HEK293 (cell line): Measurements from ENCODE around the gene CRMP1.

Experiments used
- CTCF ChIP-seq: fragments of 450-650 bp; formaldehyde crosslinking; IDR thresholded peaks from 2 replicates; pipeline ENCODE4 v1.5.1; 2016; ENCODE audit warnings: missing biosample characterization, missing genetic modification characterization
- HOXA7 ChIP-seq: sonication (generic); formaldehyde crosslinking; IDR thresholded peaks from 2 replicates; pipeline ENCODE4 v1.8.1; 2022; ENCODE audit warnings: missing genetic modification reagents, borderline replicate concordance
- PRDM4 ChIP-seq: fragments of 450-650 bp; formaldehyde crosslinking; IDR thresholded peaks from 2 replicates; pipeline ENCODE4 v1.5.1; 2017; ENCODE audit warnings: missing biosample characterization, missing genetic modification characterization
- SP2 ChIP-seq: fragments of 450-650 bp; formaldehyde crosslinking; IDR thresholded peaks from 2 replicates; pipeline ENCODE4 v1.5.1; 2016; ENCODE audit warnings: missing biosample characterization, missing genetic modification characterization
- ZBTB21 ChIP-seq: fragments of 450-650 bp; formaldehyde crosslinking; IDR thresholded peaks from 2 replicates; pipeline ENCODE4 v1.5.1; 2017; ENCODE audit warnings: missing biosample characterization, missing genetic modification characterization
- ZFP41 ChIP-seq: fragments of 450-650 bp; formaldehyde crosslinking; IDR thresholded peaks from 2 replicates; pipeline ENCODE4 v1.5.1; 2016; ENCODE audit warnings: missing biosample characterization, missing genetic modification characterization, borderline replicate concordance
- ZNF121 ChIP-seq: fragments of 450-650 bp; formaldehyde crosslinking; IDR thresholded peaks from 2 replicates; pipeline ENCODE4 v1.5.1; 2016; ENCODE audit warnings: missing biosample characterization, missing genetic modification characterization
- ZNF202 ChIP-seq: fragments of 450-650 bp; formaldehyde crosslinking; IDR thresholded peaks from 2 replicates; pipeline ENCODE4 v1.5.1; 2016; ENCODE audit warnings: missing biosample characterization, missing genetic modification characterization, borderline replicate concordance
- ZNF394 ChIP-seq: fragments of 450-650 bp; formaldehyde crosslinking; IDR thresholded peaks from 2 replicates; pipeline ENCODE4 v1.5.1; 2016; ENCODE audit warnings: missing biosample characterization, missing genetic modification characterization, mild to moderate bottlenecking, moderate library complexity, borderline replicate concordance
- ZNF514 ChIP-seq: fragments of 450-650 bp; formaldehyde crosslinking; IDR thresholded peaks from 2 replicates; pipeline ENCODE4 v1.5.1; 2016; ENCODE audit warnings: missing biosample characterization, missing genetic modification characterization
- ZNF580 ChIP-seq: fragments of 450-650 bp; formaldehyde crosslinking; IDR thresholded peaks from 2 replicates; pipeline ENCODE4 v1.5.1; 2016; ENCODE audit warnings: missing biosample characterization, missing genetic modification characterization
- ZNF776 ChIP-seq: fragments of 450-650 bp; formaldehyde crosslinking; IDR thresholded peaks from 2 replicates; pipeline ENCODE4 v1.5.0; 2017; ENCODE audit warnings: missing biosample characterization, missing genetic modification characterization, borderline replicate concordance
- ZSCAN30 ChIP-seq: fragments of 450-650 bp; IDR thresholded peaks from 2 replicates; pipeline ENCODE4 v1.5.1; 2018; ENCODE audit warnings: missing biosample characterization, mild to moderate bottlenecking, missing genetic modification characterization, moderate library complexity

- TF ChIP-seq ZNF202 (no peak), ZNF580 (tag by site-specific recombination) (no peak), HOXA7 (no peak), CTCF (tag by site-specific recombination) (no peak), ZSCAN30 (tag by site-specific recombination) (no peak), ZNF121 (tag by site-specific recombination) (no peak), PRDM4 (tag by site-specific recombination) (no peak), SP2 (no peak), ZBTB21 (tag by site-specific recombination) (no peak), ZNF776 (tag by site-specific recombination) (no peak), ZNF514 (no peak), ZNF394 (tag by site-specific recombination) (no peak), ZFP41 (tag by site-specific recombination) (no peak)
Observed at GRCh38 chr4:5781691-5782090, 111.2 kb downstream of the CRMP1 start.
